GM12865 (cell line): ENCODE data around the gene CLEC4E.

ENCODE experiments used
- DNase-seq: peaks from one replicate; pipeline ENCODE4 v3.0.0; 2010; ENCODE audit warnings: low read depth
- H3K4me3 ChIP-seq: 2 replicates; pipeline ENCODE4 v1.5.1; 2011; ENCODE audit warnings: mild to moderate bottlenecking, low read depth, low read length, control low read depth
- CTCF ChIP-seq: IDR thresholded peaks from 2 replicates; pipeline ENCODE4 v1.5.1; 2011; ENCODE audit warnings: low read length, control low read depth, low read depth, inconsistent platforms; ENCODE audit not compliant: insufficient read depth; ENCODE audit errors: missing control alignments

CLEC4E gene

GRCh38 chr12:8553088-8553627, 12.5 kb upstream of the CLEC4E start:
- DNase-seq = no peak
- no peak for TF ChIP-seq CTCF
- no peak overlapping the region for H3K4me3 ChIP-seq

- H3K4me3 ChIP-seq = no peak overlapping the region
- no peak for DNase-seq
- no peak for TF ChIP-seq CTCF
Measured at GRCh38 chr12:8549381-8549780, 8.7 kb upstream of the CLEC4E start.

GRCh38 chr12:8548192-8548591, 7.5 kb upstream of the CLEC4E start:
- no peak for TF ChIP-seq CTCF
- no peak overlapping the region for H3K4me3 ChIP-seq
- DNase-seq = no peak

GRCh38 chr12:8547645-8548044, 6.9 kb upstream of the CLEC4E start:
- no peak for TF ChIP-seq CTCF
- H3K4me3 ChIP-seq = no peak overlapping the region
- DNase-seq = no peak

GRCh38 chr12:8546591-8546990, 5.9 kb upstream of the CLEC4E start:
- DNase-seq = no peak

GRCh38 chr12:8544295-8544694, 3.6 kb upstream of the CLEC4E start:
- DNase-seq = peak; percentile 88
- no peak overlapping the region; the same call in 1 of the 2 replicates for H3K4me3 ChIP-seq
- peak; percentile 84 for TF ChIP-seq CTCF

More at GRCh38 chr12:8546591-8546990, 5.9 kb upstream of the CLEC4E start:
- no peak for TF ChIP-seq CTCF
- no peak overlapping the region for H3K4me3 ChIP-seq

- H3K4me3 ChIP-seq = no peak overlapping the region
- no peak for DNase-seq
- TF ChIP-seq CTCF = no peak
Measured at GRCh38 chr12:8541562-8541961, 857 bp upstream of the CLEC4E start.
